ENCODE measurements around the gene GADD45A.

DNA sequence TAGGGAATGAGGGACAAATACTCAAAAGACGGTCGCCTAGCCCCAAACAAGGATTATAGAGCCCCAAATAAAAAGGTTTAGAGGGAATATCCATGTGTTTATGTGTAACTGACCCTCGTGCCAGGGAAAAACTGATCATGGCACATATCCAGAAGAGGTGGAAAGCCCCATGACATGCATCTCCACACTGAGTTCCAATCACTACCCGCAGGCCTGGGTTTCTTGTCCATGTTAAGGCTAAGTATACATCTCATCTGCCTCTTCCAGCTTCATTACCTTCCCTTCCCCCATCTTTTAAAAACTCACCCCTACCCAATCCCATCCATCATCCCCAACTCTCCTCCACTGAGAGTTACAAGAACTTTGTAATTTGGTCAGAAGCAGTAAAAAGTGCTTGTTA lies 15.2 kb downstream of the GADD45A start:
- TF ChIP-seq, protein P1, sequence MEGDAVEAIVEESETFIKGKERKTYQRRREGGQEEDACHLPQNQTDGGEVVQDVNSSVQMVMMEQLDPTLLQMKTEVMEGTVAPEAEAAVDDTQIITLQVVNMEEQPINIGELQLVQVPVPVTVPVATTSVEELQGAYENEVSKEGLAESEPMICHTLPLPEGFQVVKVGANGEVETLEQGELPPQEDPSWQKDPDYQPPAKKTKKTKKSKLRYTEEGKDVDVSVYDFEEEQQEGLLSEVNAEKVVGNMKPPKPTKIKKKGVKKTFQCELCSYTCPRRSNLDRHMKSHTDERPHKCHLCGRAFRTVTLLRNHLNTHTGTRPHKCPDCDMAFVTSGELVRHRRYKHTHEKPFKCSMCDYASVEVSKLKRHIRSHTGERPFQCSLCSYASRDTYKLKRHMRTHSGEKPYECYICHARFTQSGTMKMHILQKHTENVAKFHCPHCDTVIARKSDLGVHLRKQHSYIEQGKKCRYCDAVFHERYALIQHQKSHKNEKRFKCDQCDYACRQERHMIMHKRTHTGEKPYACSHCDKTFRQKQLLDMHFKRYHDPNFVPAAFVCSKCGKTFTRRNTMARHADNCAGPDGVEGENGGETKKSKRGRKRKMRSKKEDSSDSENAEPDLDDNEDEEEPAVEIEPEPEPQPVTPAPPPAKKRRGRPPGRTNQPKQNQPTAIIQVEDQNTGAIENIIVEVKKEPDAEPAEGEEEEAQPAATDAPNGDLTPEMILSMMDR (IDR thresholded peaks at IDR 0.05): no peak
- no peak for TF ChIP-seq POLR2A (IDR thresholded peaks at IDR 0.05)

All from testis (tissue), 2 donors.